GM12878 (cell line): ENCODE data around the gene CYB5RL. TPM values are rescaled to one million over a fixed set of nuclear protein-coding genes. Genes with fewer than 3 reads are reported as not detected.

Source experiments
- ATAC-seq: fragments of 200-7000 bp; cut with Tn5 transposase; 3 replicates; pipeline ENCODE4 v1.9.1; 2020; ENCODE audit warnings: mild to moderate bottlenecking, moderate library complexity
- BruUV-seq: library from RNA; stranded (reverse); fragments of 400-500 nt; replicated peaks from 2 replicates; lab custom pipeline; 2021; lab: Mats Ljungman, UMichigan
- CTCF ChIA-PET: fragments of 300-600 bp; sonication (Branson Sonifier 250); formaldehyde crosslinking; extraction: SDS; loops from one replicate; lab custom pipeline; 2021; ENCODE audit warnings: inconsistent platforms; lab: Yijun Ruan, JAX
- POLR2A ChIA-PET: fragments of 350-600 bp; formaldehyde crosslinking; extraction: SDS; loops from one replicate; lab custom pipeline; 2021; ENCODE audit warnings: inconsistent platforms; lab: Charles Lee
- RAD21 ChIA-PET: fragments of 300-600 bp; sonication (Branson Sonifier 250); formaldehyde crosslinking; loops from one replicate; lab custom pipeline; 2023; ENCODE audit warnings: antibody characterized with exemption; ENCODE audit not compliant: unreplicated experiment; lab: Charles Lee
- SMC1A ChIA-PET: fragments of 300-600 bp; sonication (Branson Sonifier 250); formaldehyde crosslinking; loops from one replicate; lab custom pipeline; 2023; ENCODE audit not compliant: unreplicated experiment, uncharacterized antibody; lab: Charles Lee
- DNase-seq: peaks from one replicate; pipeline ENCODE4 v3.0.0-alpha.2; 2011; ENCODE audit warnings: low read depth, low spot score
- FAIRE-seq: peaks from 3 replicates; lab custom pipeline; 2011; peaks lifted over from hg19 to GRCh38; lab: Jason Lieb, UNC
- H2AFZ ChIP-seq: 2 replicates; pipeline ENCODE4 v1.6.0; 2011; ENCODE audit warnings: low read depth, low read length, control low read depth; ENCODE audit not compliant: control insufficient read depth
- H3K27ac ChIP-seq: 2 replicates; pipeline ENCODE4 v1.5.1; 2011; ENCODE audit warnings: control low read depth; ENCODE audit not compliant: control insufficient read depth, insufficient read depth
- H3K27me3 ChIP-seq, 2 experiments: replicated peaks in 1 of 2; 2 replicates each; pipeline versions ENCODE4 v1.6.0 to v1.6.1; 2011; ENCODE audit warnings: low read length in 1 of 2; ENCODE audit not compliant: control insufficient read depth in 2 of 2, insufficient read depth in 2 of 2
- H3K36me3 ChIP-seq, 2 experiments: 2 replicates each; pipeline ENCODE4 v1.5.1; 2011; ENCODE audit warnings: low read length in 1 of 2; ENCODE audit not compliant: control insufficient read depth in 2 of 2, insufficient read depth in 2 of 2
- H3K4me1 ChIP-seq: 2 replicates; pipeline ENCODE4 v1.6.1; 2011; ENCODE audit warnings: mild to moderate bottlenecking, low read length, moderate library complexity, mixed read lengths; ENCODE audit not compliant: control insufficient read depth, insufficient read depth
- H3K4me2 ChIP-seq: 2 replicates; pipeline ENCODE4 v1.6.0; 2011; ENCODE audit warnings: control low read depth; ENCODE audit not compliant: control insufficient read depth, insufficient read depth
- H3K4me3 ChIP-seq: fragments of 200-600 bp; sonication (generic); 2 replicates; pipeline ENCODE4 v1.5.1; 2016
- H3K79me2 ChIP-seq: 2 replicates; pipeline ENCODE4 v1.6.0; 2011; ENCODE audit warnings: low read length; ENCODE audit not compliant: control insufficient read depth, insufficient read depth
- H3K9ac ChIP-seq: 2 replicates; pipeline ENCODE4 v1.8.0; 2011; ENCODE audit warnings: low read length, control low read depth, mixed read lengths; ENCODE audit not compliant: control insufficient read depth, insufficient read depth
- H3K9me3 ChIP-seq: replicated peaks from 3 replicates; pipeline ENCODE4 v1.5.1; 2011; ENCODE audit warnings: mild to moderate bottlenecking, low read length; ENCODE audit not compliant: control insufficient read depth, insufficient read depth
- H4K20me1 ChIP-seq: 2 replicates; pipeline ENCODE4 v1.6.0; 2011; ENCODE audit not compliant: control insufficient read depth, insufficient read depth
- BCLAF1 ChIP-seq: fragments of 450-650 bp; IDR thresholded peaks from 2 replicates; pipeline ENCODE4 v1.6.1; 2017; ENCODE audit warnings: antibody characterized with exemption, mild to moderate bottlenecking, moderate library complexity
- HDAC2 ChIP-seq: fragments of 200-600 bp; sonication (generic); IDR thresholded peaks from 2 replicates; pipeline ENCODE4 v1.6.1; 2017
- HSF1 ChIP-seq: fragments of 150-350 bp; IDR thresholded peaks from 2 replicates; pipeline ENCODE4 v1.6.1; 2014; ENCODE audit warnings: mild to moderate bottlenecking, low read depth, low read length
- IKZF2 ChIP-seq, 2 experiments: fragments of 450-650 bp; IDR thresholded peaks; 2 replicates each; pipeline ENCODE4 v1.6.1; 2017; ENCODE audit warnings: mild to moderate bottlenecking in 2 of 2, moderate library complexity in 2 of 2
- LARP7 ChIP-seq: fragments of 450-650 bp; IDR thresholded peaks from 2 replicates; pipeline ENCODE4 v1.6.1; 2017; ENCODE audit warnings: mild to moderate bottlenecking
- MYB ChIP-seq: fragments of 150-350 bp; IDR thresholded peaks from 2 replicates; pipeline ENCODE4 v1.6.1; 2014; ENCODE audit warnings: mild to moderate bottlenecking, low read depth, low read length, borderline replicate concordance
- SIX5 ChIP-seq: IDR thresholded peaks from 2 replicates; pipeline ENCODE4 v1.6.1; 2011; ENCODE audit warnings: mild to moderate bottlenecking, low read depth, low read length, moderate library complexity; ENCODE audit not compliant: severe bottlenecking
- SMC3 ChIP-seq: IDR thresholded peaks from 2 replicates; pipeline ENCODE4 v1.6.1; 2011; ENCODE audit warnings: low read length, improper control_type of control experiment, borderline replicate concordance
- STAT1 ChIP-seq: fragments of 450-650 bp; conservative IDR thresholded peaks from 2 replicates; pipeline ENCODE4 v1.6.1; 2014; ENCODE audit warnings: antibody characterized with exemption, mild to moderate bottlenecking
- SUZ12 ChIP-seq: fragments of 200-600 bp; sonication (generic); IDR thresholded peaks from one replicate; pipeline ENCODE4 v1.6.1; 2018; ENCODE audit warnings: antibody characterized with exemption, mild to moderate bottlenecking; ENCODE audit not compliant: unreplicated experiment
- TCF3 ChIP-seq: IDR thresholded peaks from 2 replicates; pipeline ENCODE4 v1.6.1; 2012; ENCODE audit warnings: low read depth, mild to moderate bottlenecking, low read length, borderline replicate concordance; ENCODE audit not compliant: insufficient read depth
- ZBTB11 ChIP-seq: fragments of 450-650 bp; formaldehyde crosslinking; IDR thresholded peaks from 2 replicates; pipeline ENCODE4 v1.5.0; 2022; ENCODE audit warnings: mild to moderate bottlenecking, missing genetic modification characterization
- WGBS: methylation state at CpG from one replicate; pipeline ENCODE4 v1.1.6; 2016; ENCODE audit warnings: low lambda C conversion rate; ENCODE audit not compliant: insufficient replicate concordance, insufficient coverage; ENCODE audit errors: missing lambda C conversion rate; 5-methylcytosine and 5-hydroxymethylcytosine counted together
- in situ Hi-C: fragments of 300-500 bp; cut with MboI; formaldehyde crosslinking; loops from 9 replicates; pipeline ENCODE4 v1.14.3; 2018; ENCODE audit warnings: mixed read lengths
- intact Hi-C: fragments of 100-400 bp; cut with micrococcal nuclease; formaldehyde crosslinking; loops from one replicate; pipeline ENCODE4 v1.14.2; 2022; ENCODE audit not compliant: unreplicated experiment
- polyA plus RNA-seq, 11 experiments: library from polyadenylated mRNA; depleted of rRNA in 4 of 11; unstranded in 6 of 11; stranded (reverse) in 5 of 11; fragments of >200 nt; fragmentation: Nextera tagmentation in 4 of 11; fragmentation: Illumina TruSeq in 1 of 11; extraction: Ambion mirVana in 4 of 11; extraction: Trizol in 1 of 11; gene quantifications; 1 replicate in 1 of 11; 2 replicates in 10 of 11; pipeline versions ENCODE4 v1.2.1 to v1.2.3, GENCODE V29; 2011 to 2016; ENCODE audit warnings: inconsistent platforms in 2 of 11, missing spikeins in 2 of 11, low read depth in 1 of 11
- total RNA-seq, 4 experiments: library from RNA; depleted of rRNA in 3 of 4; stranded (reverse); fragments of >200 nt in 3 of 4; fragmentation: Illumina TruSeq in 1 of 4; extraction: Trizol in 1 of 4; gene quantifications; 2 replicates each; pipeline versions ENCODE4 v1.2.1 to v1.2.3, GENCODE V29; 2013 to 2021

Gene CYB5RL
- total and polyA plus RNA-seq, 10 of the 15 experiments (the other 5 are each of a cell fraction or from before 2014, with no cell fraction given) = 3.1 to 8.7 (median 7.2) TPM

- no peaks in the 10 kb centered on the region for H3K9me3 ChIP-seq
- DNase-seq = no peak
- FAIRE-seq = no peak
- WGBS = 85% methylated on average over 4 of the region's 4 CpGs
- in situ Hi-C loops = no loop called here
- intact Hi-C loops = no loop called here
- H3K79me2 ChIP-seq = no peaks in the 10 kb centered on the region
- SMC1A ChIA-PET = no interaction called here
- no peaks in the 10 kb centered on the region for H3K27me3 ChIP-seq
- POLR2A ChIA-PET = no interaction called here
- H2AFZ ChIP-seq = no peak overlapping the region
- H3K4me1 ChIP-seq = no peaks in the 10 kb centered on the region
- BruUV-seq = no TSS peak
- H3K4me3 ChIP-seq = no peak overlapping the region
- RAD21 ChIA-PET = no interaction called here
- TF ChIP-seq MYB (no peak), SMC3 (no peak), HSF1 (no peak), BCLAF1 (no peak), LARP7 (no peak), ZBTB11 (no peak), STAT1 (no peak), SUZ12 (no peak), TCF3 (no peak), HDAC2 (no peak), IKZF2 (IDR thresholded peaks at IDR 0.05) (no peak), SIX5 (no peak)
- H3K9ac ChIP-seq = no peak overlapping the region
- H4K20me1 ChIP-seq = no peaks in the 10 kb centered on the region
- no peak overlapping the region for H3K27ac ChIP-seq
- no peak for ATAC-seq
- H3K36me3 ChIP-seq = peaks cover 0 to 15% of the 10 kb centered on the region in 2 experiments; a peak in 3 of 4 replicates
- CTCF ChIA-PET = no interaction called here
- H3K4me2 ChIP-seq = no peak overlapping the region
Measured at GRCh38 chr1:54245501-54245900, 45.7 kb upstream of the CYB5RL start.
